Measurements from ENCODE around the gene KRT6B. TPM values are rescaled to one million over a fixed set of nuclear protein-coding genes. Genes with fewer than 3 reads are reported as not detected.

Gene KRT6B
- polyA plus RNA-seq, 4 donors: not detected

Other genes starting within 250 kb of the KRT6B start
- gene KRT7, start 218.9 kb downstream of the KRT6B start, polyA plus RNA-seq (ENCODE audit: insufficient read length in 4 of 4): 100 to 1,000 TPM in 1 of 4 donors, 10 to 100 TPM in 3; 61.8 to 110 (median 77.3) TPM
- gene KRT86, start 177.5 kb downstream of the KRT6B start, polyA plus RNA-seq (ENCODE audit: insufficient read length in 4 of 4): under 1 TPM in 2 of 4 donors, not detected in 2; 0.08 to 0.25 TPM
- not detected for gene KRT81, start 160.6 kb downstream of the KRT6B start, polyA plus RNA-seq (ENCODE audit: insufficient read length in 4 of 4)
- gene KRT83, start 130.7 kb downstream of the KRT6B start, polyA plus RNA-seq (ENCODE audit: insufficient read length in 4 of 4): not detected
- gene KRT85, start 84.7 kb downstream of the KRT6B start, polyA plus RNA-seq (ENCODE audit: insufficient read length in 4 of 4): not detected
- not detected for gene KRT84, start 66.5 kb downstream of the KRT6B start, polyA plus RNA-seq (ENCODE audit: insufficient read length in 4 of 4)
- gene KRT82, start 45.8 kb downstream of the KRT6B start, polyA plus RNA-seq (ENCODE audit: insufficient read length in 4 of 4): not detected
- not detected for gene KRT75, start 17.8 kb downstream of the KRT6B start, polyA plus RNA-seq (ENCODE audit: insufficient read length in 4 of 4)
- gene KRT6C, start 21.7 kb upstream of the KRT6B start, polyA plus RNA-seq (ENCODE audit: insufficient read length in 4 of 4): not detected
- not detected for gene KRT6A, start 41.1 kb upstream of the KRT6B start, polyA plus RNA-seq (ENCODE audit: insufficient read length in 4 of 4)
- 1 to 10 TPM in 1 of 4 donors, under 1 TPM in 2, not detected in 1; 0.08 to 1.0 (median 0.16) TPM for gene KRT5, start 68.2 kb upstream of the KRT6B start, polyA plus RNA-seq (ENCODE audit: insufficient read length in 4 of 4)
- not detected for gene KRT71, start 101.0 kb upstream of the KRT6B start, polyA plus RNA-seq (ENCODE audit: insufficient read length in 4 of 4)
- gene KRT74, start 121.7 kb upstream of the KRT6B start, polyA plus RNA-seq (ENCODE audit: insufficient read length in 4 of 4): not detected
- under 1 TPM in 2 of 4 donors, not detected in 2; 0.08 to 0.17 TPM for gene KRT72, start 149.3 kb upstream of the KRT6B start, polyA plus RNA-seq (ENCODE audit: insufficient read length in 4 of 4)
- gene KRT73, start 166.4 kb upstream of the KRT6B start, polyA plus RNA-seq (ENCODE audit: insufficient read length in 4 of 4): under 1 TPM in 1 of 4 donors, not detected in 3; 0.06 TPM
- not detected for gene KRT2, start 200.1 kb upstream of the KRT6B start, polyA plus RNA-seq (ENCODE audit: insufficient read length in 4 of 4)
- under 1 TPM; 0.21 to 0.32 (median 0.28) TPM for gene KRT1, start 228.3 kb upstream of the KRT6B start, polyA plus RNA-seq (ENCODE audit: insufficient read length in 4 of 4)

Measured in left renal cortex interstitium (tissue), 4 donors.